Measurements from ENCODE around the gene PDE6C. TPM values are rescaled to one million over a fixed set of nuclear protein-coding genes. Genes with fewer than 3 reads are reported as not detected.

Gene PDE6C
- total and polyA plus RNA-seq, 2 of the 8 experiments (the other 6 are each of a cell fraction or from before 2014, with no cell fraction given) = not detected

GRCh38 chr10:93630625-93631557 is 18.6 kb downstream of the PDE6C start:
- Histone ChIP-seq H3K79me1 (ENCODE audit: low read depth, low read length) (no peaks in the 10 kb centered on the region), H2BK20ac (ENCODE audit: low read length) (no peak overlapping the region), H3K18ac (ENCODE audit: extremely low read depth, low read length) (no peak overlapping the region), H2BK5ac (ENCODE audit: low read depth, low read length) (no peak overlapping the region), H2BK120ac (replicated peaks; ENCODE audit: low read depth, low read length) (no peak overlapping the region), H2AFZ (ENCODE audit: low read length) (peak overlapping the region; percentile 28; the same call in 1 of the 2 replicates), H3K36me3 (ENCODE audit: control insufficient read depth in 2 of 4, insufficient read depth in 4 of 4, low read length in 3 of 4) (no peaks in the 10 kb centered on the region), H4K20me1 (replicated peaks in 1 of 2; ENCODE audit: control insufficient read depth in 1 of 2, insufficient read depth in 2 of 2, low read length in 2 of 2) (no peaks in the 10 kb centered on the region), H3K4me3 (ENCODE audit: extremely low read depth in 1 of 4, insufficient read depth in 2 of 4, low read depth in 3 of 4, low read length in 4 of 4) (no peak overlapping the region), H3K23me2 (ENCODE audit: low read depth, low read length) (no peaks in the 10 kb centered on the region), H3K23ac (ENCODE audit: insufficient read length) (no peak overlapping the region), H3K9me3 (ENCODE audit: insufficient read depth in 2 of 2, low read depth in 1 of 2, low read length in 1 of 2) (no peaks in the 10 kb centered on the region), H3K14ac (ENCODE audit: insufficient read length) (no peak overlapping the region), H4K8ac (ENCODE audit: extremely low read depth, insufficient read depth, low read length) (peak overlapping the region; percentile 23; the same call in 1 of the 2 replicates), H3K27me3 (replicated peaks in 1 of 4; ENCODE audit: control insufficient read depth in 3 of 4, extremely low read depth in 1 of 4, insufficient read depth in 3 of 4, low read length in 3 of 4) (no peaks in the 10 kb centered on the region), H3K79me2 (ENCODE audit: control insufficient read depth in 1 of 2, insufficient read depth in 2 of 2, low read length in 2 of 2) (no peaks in the 10 kb centered on the region), H4K5ac (ENCODE audit: insufficient read length, low read depth, low read length) (no peak overlapping the region), H4K91ac (replicated peaks; ENCODE audit: insufficient read length, low read length) (no peak overlapping the region), H3K27ac (ENCODE audit: low read depth, low read length) (no peak overlapping the region), H3K4ac (replicated peaks; ENCODE audit: insufficient read length, low read depth, low read length) (no peak overlapping the region), H2BK12ac (ENCODE audit: low read depth, low read length) (no peak overlapping the region), H2BK15ac (ENCODE audit: low read length) (no peak overlapping the region), H3K4me2 (ENCODE audit: insufficient read depth in 1 of 2, low read depth in 2 of 2, low read length in 2 of 2) (no peak overlapping the region), H3K56ac (replicated peaks; ENCODE audit: insufficient read length, low read depth, low read length) (no peak overlapping the region), H3K4me1 (replicated peaks in 1 of 4; ENCODE audit: control insufficient read depth in 3 of 4, insufficient read depth in 4 of 4, low read length in 3 of 4) (peaks cover 0 to 2% (median 0%) of the 10 kb centered on the region in 4 experiments; a peak in 1 of 7 replicates), H2AK5ac (ENCODE audit: low read depth, low read length) (no peak overlapping the region), H3K9ac (replicated peaks in 1 of 4; ENCODE audit: extremely low read depth in 1 of 4, low read depth in 3 of 4, low read length in 3 of 4) (no peak overlapping the region)
- ChIA-PET CTCF (ENCODE audit: partially characterized antibody) (interaction anchor here (1.0 kb wide), 3 partner anchors 9 to 34 kb away, joined by 3 read pairs; no protein-coding TSS in a partner anchor), POLR2A (ENCODE audit: partially characterized antibody) (interaction anchor here (0.5 kb wide), 1 partner anchor 788 kb away, joined by 3 read pairs; no protein-coding TSS in a partner anchor)
- no peak for DNase-seq (ENCODE audit: low read depth in 1 of 2, low spot score in 2 of 2)
- no peak for FAIRE-seq
- WGBS, 2 experiments (ENCODE audit: extremely low coverage in 1 of 2, insufficient coverage in 1 of 2, insufficient read length in 1 of 2, insufficient replicate concordance in 2 of 2, low coverage in 1 of 2, low lambda C conversion rate in 2 of 2, missing lambda C conversion rate in 1 of 2) = 92% methylated on average over 15 of the region's 15 CpGs; no CpG with 5 or more reads in 1 of the 2 experiments
- TF ChIP-seq TEAD4 (IDR thresholded peaks at IDR 0.05; ENCODE audit: low read depth, low read length) = no peak
- TF ChIP-seq HDAC6 (IDR thresholded peaks at IDR 0.05; ENCODE audit: low read depth, low read length) = no peak
- no peak for TF ChIP-seq RAD21 (IDR thresholded peaks at IDR 0.05 in 1 of 2, conservative IDR thresholded peaks at IDR 0.05 in 1 of 2; ENCODE audit: low read depth in 2 of 2, low read length in 2 of 2)
- no peak for TF ChIP-seq KDM5A (IDR thresholded peaks at IDR 0.05; ENCODE audit: low read length)
- no peak for TF ChIP-seq SP1 (IDR thresholded peaks at IDR 0.05; ENCODE audit: low read depth, low read length)
- no peak for TF ChIP-seq SAP30 (IDR thresholded peaks at IDR 0.05; ENCODE audit: insufficient read depth, insufficient replicate concordance, low read length)
- TF ChIP-seq POU5F1 (IDR thresholded peaks at IDR 0.05; ENCODE audit: low read depth, low read length) = no peak

All from H1 (cell line).